GM19463 (cell line): ENCODE data around the gene NDUFS1.
"Not testable (repeated sequence)": the region's sequence is repeated elsewhere in the genome, so short reads cannot be mapped to it uniquely, and the experiment has no call there.

Experiments used
- ATAC-seq: cut with Tn5 transposase; IDR thresholded peaks from one replicate; pipeline ENCODE4 v1.9.1; 2021; ENCODE audit warnings: mild to moderate bottlenecking, moderate library complexity; ENCODE audit not compliant: unreplicated experiment

Gene NDUFS1

DNA sequence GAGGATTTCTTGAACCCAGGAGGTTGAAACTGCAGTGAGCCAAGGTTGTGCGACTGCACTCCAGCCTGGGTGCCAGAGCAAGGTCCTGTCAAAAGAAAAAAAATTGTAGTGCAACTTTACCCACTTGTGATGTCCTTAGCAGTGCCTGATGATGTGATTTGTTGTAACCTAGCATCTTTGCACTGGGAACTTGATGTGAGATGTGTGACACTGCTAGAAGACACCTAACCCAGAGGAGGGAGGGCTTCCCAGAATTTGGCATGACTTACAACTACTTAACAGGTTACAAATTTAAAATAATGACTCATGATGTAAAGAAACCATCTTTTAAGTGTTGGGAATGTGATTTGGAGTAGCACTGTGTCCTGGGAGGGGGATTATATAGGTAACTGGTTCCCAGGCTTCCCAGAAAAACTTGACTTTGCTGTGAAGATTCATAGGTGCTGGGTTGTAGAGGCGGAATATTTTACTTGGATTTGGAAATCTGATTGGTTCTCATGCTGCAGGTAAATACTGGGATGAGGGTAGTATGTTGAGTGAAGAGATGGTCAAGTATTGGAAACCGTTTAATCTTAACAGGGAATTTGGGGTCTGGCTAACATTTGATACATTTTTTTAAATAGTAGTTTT, 4.1 kb upstream of the NDUFS1 start:
- no peak for ATAC-seq

DNA sequence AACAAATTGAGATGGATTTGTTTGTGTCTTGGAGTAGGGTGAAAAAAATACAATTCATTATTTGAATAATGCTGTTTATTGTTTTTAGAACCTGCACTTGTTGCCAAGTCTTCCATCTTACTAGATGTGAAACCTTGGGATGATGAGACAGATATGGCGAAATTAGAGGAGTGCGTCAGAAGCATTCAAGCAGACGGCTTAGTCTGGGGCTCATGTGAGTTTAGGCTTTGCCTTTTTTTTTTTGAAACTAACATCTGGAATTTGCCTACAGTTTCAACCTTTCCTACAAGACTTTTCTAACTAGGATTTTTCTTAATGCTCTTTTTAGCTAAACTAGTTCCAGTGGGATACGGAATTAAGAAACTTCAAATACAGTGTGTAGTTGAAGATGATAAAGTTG, 3.2 kb upstream of the NDUFS1 start:
- not testable (repeated sequence) for ATAC-seq

DNA sequence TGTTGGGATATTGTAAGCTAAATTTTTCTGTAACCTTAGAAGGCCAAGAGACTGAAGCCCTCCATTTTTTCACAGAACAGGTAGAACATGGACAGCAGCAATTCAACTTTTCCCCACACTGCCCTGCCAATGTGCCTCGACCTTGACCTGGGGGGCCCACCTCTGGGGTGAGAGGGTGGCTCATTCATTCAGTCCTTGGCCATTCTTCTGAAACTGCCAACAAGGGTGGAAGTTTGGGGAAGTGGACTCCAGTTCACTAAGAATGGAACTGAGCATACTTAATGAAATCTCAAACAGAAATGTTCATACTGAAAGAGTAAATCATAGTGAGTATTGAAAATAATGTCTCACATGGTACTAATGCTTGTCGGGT, 1.5 kb upstream of the NDUFS1 start:
- no peak for ATAC-seq

DNA sequence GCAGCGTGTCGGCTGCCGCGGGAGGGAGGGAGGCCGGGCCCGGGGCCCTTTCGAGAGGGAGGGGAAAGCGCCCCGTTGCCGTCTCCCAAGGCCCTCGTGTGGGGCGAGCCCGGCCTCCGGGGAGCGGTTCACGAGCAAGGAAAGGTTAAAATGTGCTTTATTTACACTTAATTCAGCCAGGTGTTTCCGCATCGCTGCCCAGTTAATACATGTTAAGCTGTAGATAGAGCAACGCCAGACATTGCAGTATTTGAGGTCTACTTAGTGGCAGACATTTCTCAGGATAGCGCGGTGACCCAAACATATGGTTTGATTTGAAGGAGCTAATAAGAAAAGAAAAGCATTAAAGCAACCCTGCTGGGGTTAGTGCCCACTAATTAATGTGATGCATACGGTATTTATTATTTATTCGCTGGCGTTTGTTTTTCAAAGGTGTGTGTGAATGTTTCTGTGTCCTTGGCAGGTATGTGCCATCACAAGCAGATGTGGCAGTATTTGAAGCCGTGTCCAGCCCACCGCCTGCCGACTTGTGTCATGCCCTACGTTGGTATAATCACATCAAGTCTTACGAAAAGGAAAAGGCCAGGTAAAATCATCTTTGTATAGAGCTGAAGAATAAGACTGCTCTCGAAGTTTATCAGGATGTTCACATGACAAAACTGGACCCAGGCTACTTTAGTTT, 1.0 kb upstream of the NDUFS1 start:
- ATAC-seq, result peak; percentile 46

DNA sequence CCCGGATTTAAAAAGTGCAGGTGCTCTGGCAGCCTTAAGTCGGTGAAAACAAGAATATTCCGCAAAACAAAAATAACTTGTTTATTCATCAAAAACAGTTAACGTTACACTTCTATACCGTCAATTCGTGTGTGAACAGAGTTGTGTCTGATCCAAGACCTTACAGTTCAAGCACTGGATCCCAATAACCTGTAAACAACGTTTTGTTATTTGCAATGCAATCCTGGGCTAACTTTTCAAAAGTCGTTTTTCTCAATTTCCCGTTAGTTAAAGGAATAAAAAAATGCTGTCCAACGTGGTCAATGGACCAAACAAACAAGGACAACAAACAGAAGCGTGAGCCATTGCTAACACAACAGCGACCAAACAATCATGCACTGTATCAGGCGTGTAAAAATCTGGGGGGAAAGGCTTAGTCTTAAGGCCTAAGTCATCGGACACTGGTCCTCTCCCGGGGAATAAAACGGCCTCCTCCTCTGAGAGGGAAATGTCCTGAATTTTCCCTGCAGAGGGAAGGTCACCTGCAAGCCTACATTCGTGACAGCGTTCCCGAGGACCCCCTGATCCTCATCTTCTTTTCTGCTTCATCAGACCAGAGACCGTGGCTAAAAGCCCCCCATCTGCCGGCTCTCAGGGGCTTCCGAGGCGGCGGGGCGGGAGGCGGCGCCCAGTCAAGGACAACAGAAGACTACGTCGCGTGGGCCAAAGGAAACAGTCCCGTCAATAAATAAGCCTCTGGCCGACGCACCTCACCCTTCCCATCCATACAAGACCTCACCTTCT, 490 bp downstream of the NDUFS1 start:
- peak; percentile 11 for ATAC-seq

DNA sequence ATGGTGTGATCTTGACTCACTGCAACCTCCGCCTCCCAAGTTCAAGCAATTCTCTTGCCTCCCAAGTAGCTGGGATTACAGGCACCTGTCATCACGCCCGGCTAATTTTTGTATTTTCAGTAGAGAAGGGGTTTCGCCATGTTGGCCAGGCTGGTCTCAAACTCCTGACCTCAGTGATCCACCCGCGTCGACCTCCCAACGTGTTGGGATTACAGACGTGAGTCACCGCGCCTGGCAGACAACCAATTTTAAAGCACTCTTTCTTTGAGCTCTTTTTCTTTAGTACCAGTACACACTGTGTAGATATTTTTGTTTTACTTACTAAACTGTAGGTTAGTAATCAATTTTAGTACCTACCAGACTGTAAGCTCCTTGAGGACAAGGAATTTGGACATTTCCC, 2.2 kb downstream of the NDUFS1 start:
- ATAC-seq, result not testable (repeated sequence)

DNA sequence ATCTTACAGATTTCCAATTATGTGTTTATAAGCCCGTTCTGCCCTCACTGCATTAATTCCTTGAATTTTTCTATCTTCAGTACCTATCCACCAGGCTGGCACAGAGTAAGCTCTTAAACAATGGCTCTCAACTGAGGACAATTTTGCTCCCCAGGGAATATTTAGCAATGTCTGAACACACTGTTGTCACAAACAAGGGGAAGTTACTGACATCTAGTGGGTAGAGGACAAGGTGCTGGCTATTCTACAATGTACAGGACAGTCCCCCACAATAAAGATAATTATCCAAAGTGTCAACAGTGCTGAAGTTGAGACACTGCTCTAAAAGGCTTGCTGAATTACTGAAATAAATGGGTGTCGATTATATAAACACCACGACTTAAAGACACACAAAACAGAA, 5.0 kb downstream of the NDUFS1 start:
- ATAC-seq, result peak; percentile 40

DNA sequence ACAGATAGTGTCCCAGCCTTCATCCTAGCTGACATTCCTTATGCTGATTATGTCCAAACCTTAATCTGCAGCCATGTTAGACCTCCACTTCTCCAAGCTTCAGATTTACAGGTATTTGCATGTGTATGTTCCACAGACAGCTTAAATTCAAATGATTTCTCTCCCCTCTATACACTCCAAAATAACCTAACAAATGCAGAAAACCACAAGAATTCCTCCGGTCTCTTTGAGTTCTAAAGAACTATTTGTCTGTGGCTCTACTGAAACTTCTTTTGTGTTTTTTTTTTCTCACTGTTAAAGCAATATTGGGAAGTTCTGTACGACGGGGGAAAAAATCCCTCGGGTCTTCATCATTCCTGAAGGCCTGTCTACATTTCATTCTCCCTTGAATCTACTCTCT, 8.6 kb downstream of the NDUFS1 start:
- ATAC-seq, result no peak

DNA sequence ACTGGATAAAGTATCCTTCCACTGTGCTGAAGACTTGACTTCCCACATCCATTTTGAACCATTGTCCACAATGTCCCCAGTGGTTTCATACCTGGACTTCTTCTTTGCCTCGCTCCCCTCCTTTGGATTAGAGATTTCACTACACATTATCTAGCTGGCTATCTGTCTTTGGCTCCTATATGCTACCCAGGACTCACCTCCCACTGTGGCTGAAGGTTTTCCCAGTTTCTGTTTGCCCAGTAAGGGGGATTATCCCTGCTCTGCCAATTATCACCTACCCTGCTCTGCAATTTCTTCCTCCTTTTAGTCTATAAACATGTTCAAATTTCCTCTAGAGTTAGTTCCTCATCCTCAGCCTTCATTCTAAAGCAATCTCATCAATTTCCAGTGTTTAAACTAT, 9.1 kb downstream of the NDUFS1 start:
- ATAC-seq, result no peak

DNA sequence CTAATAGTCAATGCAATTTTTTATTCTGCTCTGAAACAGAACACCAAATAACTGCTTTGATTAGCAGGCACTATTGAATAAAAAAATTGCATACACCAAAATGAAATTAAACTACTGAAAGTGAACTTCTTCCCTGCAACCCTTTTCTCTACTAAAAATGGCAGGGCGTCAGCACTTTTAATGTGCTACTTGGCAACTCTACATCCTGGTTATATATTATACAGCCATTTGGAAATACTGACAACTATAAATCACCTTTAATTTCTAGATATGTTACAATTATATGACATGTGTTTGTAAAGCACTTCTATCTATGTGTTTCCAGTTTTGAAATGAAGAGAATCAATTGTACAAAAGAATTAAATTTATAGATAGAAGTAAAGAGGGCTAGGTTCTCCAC, 9.9 kb downstream of the NDUFS1 start:
- ATAC-seq, result no peak

DNA sequence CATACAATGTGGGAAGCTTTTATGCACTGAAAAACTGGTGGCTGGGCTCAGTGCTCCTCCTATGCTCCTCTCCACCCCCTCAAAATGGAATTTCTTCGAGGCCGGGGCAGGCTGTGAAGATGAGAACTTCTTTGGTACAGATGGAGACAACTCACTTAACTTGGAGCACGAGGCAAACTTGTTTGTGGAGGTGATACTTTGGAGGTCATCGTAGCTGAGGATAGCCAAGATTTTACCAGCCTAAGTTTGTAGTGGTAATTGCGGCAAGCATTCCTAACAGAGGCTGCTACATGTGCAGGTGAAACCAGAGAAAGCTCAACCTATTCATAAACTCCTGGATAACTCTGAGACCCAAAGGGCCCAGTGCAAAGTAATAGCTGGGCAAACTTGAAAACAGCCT, 13.6 kb downstream of the NDUFS1 start:
- no peak for ATAC-seq

DNA sequence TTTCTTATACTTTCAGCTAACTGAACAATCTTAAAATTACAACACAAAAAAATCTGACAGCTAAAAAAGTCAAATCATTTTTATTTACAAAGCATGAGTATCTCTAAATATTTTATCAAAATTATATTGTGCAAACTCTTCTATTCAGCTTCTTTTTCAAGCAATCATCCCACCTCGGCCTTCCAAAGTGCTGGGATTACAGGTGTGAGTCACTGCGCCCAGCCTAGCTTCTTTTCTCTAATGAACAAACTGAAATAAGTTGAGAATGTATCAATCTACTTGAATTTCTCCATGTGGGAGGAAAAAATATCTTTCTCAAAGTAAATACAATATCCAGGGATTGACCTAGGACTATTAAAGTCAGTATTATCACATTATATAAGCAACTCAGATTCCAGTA, 14.9 kb downstream of the NDUFS1 start:
- ATAC-seq, result no peak

DNA sequence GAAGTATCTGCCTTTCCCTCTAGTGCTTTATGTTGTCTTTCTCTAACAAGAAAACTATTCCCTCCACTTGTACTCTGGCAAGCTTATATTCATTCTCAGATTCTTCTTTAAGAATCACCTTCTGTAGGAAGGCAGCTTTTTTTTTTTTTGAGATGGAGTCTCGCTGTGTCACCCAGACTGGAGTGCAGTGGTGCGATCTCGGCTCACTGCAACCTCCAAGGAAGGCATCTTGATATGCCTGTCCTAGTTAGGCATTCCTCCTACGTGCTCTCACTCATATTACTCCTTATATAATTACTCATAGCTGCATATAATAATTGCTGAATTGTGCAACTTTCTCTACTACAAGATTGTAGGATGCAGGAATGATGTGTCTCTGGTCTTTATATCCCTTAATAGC, 15.8 kb downstream of the NDUFS1 start:
- ATAC-seq, result no peak

DNA sequence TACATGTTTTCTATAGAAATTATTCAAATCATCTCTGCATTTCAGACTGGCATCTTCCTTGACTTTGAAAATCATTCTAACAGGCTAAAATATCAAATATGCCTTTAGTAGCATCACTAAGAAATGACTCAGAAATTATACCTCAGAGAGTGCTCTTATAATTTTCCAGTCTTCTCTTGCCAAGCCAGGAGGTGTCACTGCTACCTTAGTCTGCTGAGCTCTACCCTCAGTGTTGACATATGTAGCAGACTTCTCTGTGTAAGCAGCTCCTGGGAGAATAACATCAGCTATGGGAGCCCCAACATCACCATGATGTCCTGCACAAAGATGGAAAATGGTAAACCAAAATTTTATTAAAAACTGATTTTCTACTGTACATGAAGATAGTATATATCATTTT, 31.6 kb downstream of the NDUFS1 start:
- ATAC-seq, result no peak

DNA sequence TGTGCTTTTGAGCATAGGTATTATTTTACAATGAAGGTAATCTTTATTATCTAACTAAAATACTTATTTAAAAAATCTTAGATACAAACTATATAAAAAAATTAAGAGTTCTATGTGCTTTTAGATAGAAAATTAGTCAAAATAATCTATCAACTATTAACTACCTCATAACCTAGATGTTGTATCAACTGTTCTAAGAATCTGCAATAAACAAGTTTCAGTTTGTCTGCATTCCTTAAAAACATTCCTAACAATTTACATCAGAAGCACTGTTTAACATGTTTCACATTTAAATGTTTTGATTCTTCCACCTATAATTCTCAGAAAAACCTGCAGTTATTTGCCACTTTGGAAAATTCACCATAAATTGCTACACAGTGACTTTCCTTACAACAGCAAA, 33.3 kb downstream of the NDUFS1 start:
- no peak for ATAC-seq

DNA sequence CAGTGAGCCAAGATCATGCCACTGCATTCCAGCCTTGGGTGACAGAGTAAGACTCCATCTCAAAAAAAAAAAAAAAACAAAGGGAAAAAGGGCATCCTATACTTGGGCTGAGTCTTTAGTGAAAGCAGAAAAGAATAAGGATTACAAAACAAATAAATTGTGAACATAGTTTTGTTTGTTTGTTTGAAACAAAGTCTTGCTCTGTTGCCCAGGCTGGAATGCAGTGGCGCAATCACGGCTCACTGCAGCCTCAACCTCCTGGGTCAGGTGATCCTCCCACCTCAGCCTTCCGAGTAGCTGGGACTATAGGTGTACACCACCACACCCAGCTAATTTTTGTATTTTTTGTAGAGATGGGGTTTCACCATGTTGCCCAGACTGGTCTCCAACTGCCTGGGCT, 36.7 kb downstream of the NDUFS1 start:
- ATAC-seq, result not testable (repeated sequence)

DNA sequence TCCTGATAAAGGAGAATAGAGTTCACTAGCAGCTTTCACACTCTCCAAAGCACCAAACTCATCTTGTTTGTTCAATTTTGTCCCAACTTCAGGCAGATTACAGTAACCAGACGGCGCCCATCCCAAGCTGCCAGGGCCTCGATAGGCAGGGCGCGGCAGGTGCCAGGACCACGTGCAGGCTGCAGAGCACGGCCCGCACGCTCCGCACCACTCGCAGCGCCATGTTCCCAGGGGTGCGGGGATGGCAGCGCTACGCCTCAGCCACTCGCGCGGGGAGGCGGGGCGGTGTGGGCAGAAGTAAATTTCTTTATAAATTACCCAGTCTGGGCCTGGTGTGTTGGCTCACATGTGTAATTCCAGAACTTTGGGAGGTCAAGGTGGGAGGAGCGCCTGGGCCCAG, 43.0 kb downstream of the NDUFS1 start:
- ATAC-seq, result no peak

DNA sequence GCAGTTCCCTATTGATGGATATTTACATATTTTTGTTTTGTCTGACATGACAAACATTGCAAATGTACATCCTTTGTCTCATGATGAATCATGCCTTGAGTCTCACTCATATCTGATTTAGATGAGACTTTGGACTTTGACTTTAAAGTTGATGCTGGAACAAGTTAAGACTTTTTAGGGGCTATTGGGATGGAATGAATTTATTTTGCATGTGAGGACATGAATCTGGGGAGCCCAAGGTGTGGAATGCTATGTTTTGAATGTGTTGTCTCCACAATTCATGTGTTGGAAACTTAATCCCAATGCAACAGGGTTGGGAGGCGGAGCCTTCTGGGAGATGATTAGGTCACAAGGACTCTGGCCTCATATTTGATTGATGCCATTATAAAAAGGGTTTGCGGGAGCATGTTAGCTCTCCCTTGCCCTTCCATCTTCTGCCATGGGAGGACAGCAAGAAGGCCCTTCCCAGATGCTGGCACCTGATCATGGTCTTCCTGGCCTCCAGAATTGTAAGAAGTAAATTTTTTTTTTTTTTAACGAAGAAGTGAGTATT, 44.1 kb downstream of the NDUFS1 start:
- ATAC-seq, result no peak

DNA sequence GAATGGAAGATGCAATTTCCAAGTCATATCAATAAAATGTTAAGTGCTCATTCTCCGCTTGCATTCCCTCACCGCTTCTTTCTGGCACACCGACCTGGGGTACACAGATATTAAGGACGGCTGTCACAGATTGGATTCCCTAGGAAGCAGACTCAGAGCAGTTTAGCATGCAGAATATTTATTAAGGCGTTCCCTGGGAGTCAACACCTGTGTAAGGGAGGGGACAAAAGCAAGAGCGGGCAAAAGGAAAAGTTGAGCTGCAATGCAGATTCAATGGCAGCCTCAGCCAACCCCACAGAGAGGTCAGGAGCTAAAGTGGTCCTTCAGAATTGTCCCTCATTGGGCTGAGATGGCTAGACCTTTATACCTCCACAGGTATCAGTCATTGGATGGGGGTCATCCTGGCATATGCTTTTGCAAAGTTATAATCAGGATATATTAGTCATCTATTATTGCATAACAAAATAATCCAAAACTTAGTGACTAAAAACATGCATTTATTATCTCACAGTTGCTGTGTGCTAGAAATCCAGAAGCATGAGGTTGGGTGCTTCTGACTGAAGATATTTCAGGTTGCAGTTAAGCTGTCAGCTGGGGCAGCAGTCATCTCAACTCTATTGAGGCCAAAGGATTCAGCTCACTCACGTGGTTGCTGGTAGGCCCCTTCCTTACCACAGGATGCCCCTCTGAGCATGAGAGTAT, 46.2 kb downstream of the NDUFS1 start:
- ATAC-seq, result no peak

DNA sequence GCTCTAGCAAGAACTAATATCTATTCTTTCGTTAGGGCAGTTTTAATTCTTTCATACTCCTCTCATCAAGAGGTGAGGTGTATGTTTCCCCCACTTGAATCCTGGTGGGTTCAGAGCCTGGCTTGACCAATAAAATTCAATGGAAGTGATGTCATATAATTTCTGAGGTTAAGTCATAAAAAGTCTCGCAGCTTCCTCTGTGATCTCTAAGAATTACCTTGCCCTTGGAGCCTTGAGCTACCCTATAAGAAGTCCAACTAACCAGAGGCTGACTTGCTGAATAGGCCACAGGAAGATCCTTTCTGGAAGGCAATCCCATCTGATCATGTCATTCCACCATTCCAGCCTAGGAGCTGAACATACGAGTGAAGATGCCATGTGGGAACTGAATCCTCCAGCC, 47.1 kb downstream of the NDUFS1 start:
- no peak for ATAC-seq

DNA sequence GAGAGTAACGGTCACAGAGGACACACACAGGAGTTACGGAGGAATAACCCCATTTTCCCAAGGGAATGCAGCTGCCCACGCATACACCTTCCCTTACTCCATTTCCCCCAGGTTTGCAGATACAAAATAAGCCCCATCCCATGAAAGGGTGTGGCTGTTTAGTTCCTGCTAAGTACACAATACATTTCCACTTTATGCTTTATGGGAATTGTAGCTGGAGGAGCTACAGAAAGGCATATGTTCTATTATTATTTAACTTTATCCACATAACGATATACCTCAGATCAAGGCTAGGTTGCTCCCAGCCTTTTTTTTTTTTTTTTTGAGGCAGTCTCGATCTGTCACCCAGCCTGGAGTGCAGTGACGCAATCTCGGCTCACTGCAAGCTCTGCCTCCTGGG, 50.5 kb downstream of the NDUFS1 start:
- ATAC-seq, result no peak
